Activated CD4-positive, alpha-beta T cell treated with anti-CD3 and anti-CD28 coated beads, Interleukin-2, amount 50 U/mL, for 48 hours (primary cell): ENCODE results near the gene EFNA3.

Experiments used
- DNase-seq, 2 experiments: peaks; one replicate each; pipeline ENCODE4 v3.0.0-alpha.2; 2020

EFNA3 gene

GRCh38 chr1:155049651-155050559 is 28.7 kb upstream of the EFNA3 start:
- no peak for DNase-seq

GRCh38 chr1:155050560-155051341 is 27.9 kb upstream of the EFNA3 start, which contains the start of gene ADAM15:
Gene ADAM15, plus strand, starts transcription at chr1:155051316. Its CDS starts 71 bp downstream, at chr1:155051387.
- DNase-seq, result peak; percentile 84

GRCh38 chr1:155051342-155051776 is 27.3 kb upstream of the EFNA3 start:
- no peak for DNase-seq

- DNase-seq, result peak; percentile 46 to 52
These were observed 26.7 kb upstream of the EFNA3 start for GRCh38 chr1:155051777-155052398.

GRCh38 chr1:155052439-155053395 is 25.9 kb upstream of the EFNA3 start:
- peak; percentile 37 to 48 for DNase-seq

- no peak for DNase-seq
These were observed 25.0 kb upstream of the EFNA3 start for GRCh38 chr1:155053531-155054105.

- DNase-seq, result no peak
These were observed 21.5 kb upstream of the EFNA3 start for GRCh38 chr1:155057104-155057503.

- no peak for DNase-seq
These were observed 20.8 kb upstream of the EFNA3 start for GRCh38 chr1:155057788-155058211.

- DNase-seq, result no peak
These were observed 17.9 kb upstream of the EFNA3 start for GRCh38 chr1:155060736-155061135.

GRCh38 chr1:155061381-155062150 is 17.1 kb upstream of the EFNA3 start:
- DNase-seq, result peak; percentile 98

GRCh38 chr1:155062151-155062686 is 16.4 kb upstream of the EFNA3 start:
- DNase-seq, result peak in 1 of 2 experiments; percentile 12

- DNase-seq, result peak; percentile 86 to 90
These were observed 15.8 kb upstream of the EFNA3 start for GRCh38 chr1:155062702-155063411.

GRCh38 chr1:155063550-155064110 is 15.0 kb upstream of the EFNA3 start, which contains the start of gene EFNA4:
Gene EFNA4, plus strand, starts transcription at chr1:155063740. Its CDS starts 84 bp downstream, at chr1:155063824.
- peak; percentile 85 to 90 for DNase-seq

- peak; percentile 23 to 50 for DNase-seq
These were observed 14.4 kb upstream of the EFNA3 start for GRCh38 chr1:155064111-155064831.

- no peak for DNase-seq
These were observed 13.7 kb upstream of the EFNA3 start for GRCh38 chr1:155064832-155065429.

GRCh38 chr1:155066777-155067176 is 11.9 kb upstream of the EFNA3 start:
- DNase-seq, result no peak

GRCh38 chr1:155068599-155068998 is 10.0 kb upstream of the EFNA3 start:
- no peak for DNase-seq

GRCh38 chr1:155069551-155070157 is 9.0 kb upstream of the EFNA3 start:
- no peak for DNase-seq
